HEK293 (cell line): ENCODE results near the gene PAIP1.

Experiments used
- CTCF ChIA-PET: fragments of 350-600 bp; formaldehyde crosslinking; extraction: SDS; loops from one replicate; lab custom pipeline; 2021; ENCODE audit warnings: antibody characterized with exemption; lab: Yijun Ruan, JAX
- POLR2A ChIA-PET: fragments of 300-600 bp; formaldehyde crosslinking; extraction: SDS; loops from one replicate; lab custom pipeline; 2020; ENCODE audit warnings: antibody characterized with exemption, inconsistent platforms; lab: Yijun Ruan, JAX
- H3K27ac ChIP-seq: fragments of 200-500 bp; sonication (Bioruptor generic); 2 replicates; pipeline ENCODE4 v1.5.1; 2014; ENCODE audit warnings: low read depth, low read length, control low read depth, inconsistent platforms; ENCODE audit errors: extremely low read depth
- H3K36me3 ChIP-seq, 2 experiments: fragments of 200-500 bp in 1 of 2; sonication (Bioruptor generic) in 1 of 2; 1 replicate in 1 of 2; 2 replicates in 1 of 2; pipeline ENCODE4 v1.5.1; 2014 to 2017; ENCODE audit warnings: inconsistent platforms in 2 of 2, low read length in 2 of 2; ENCODE audit not compliant: control insufficient read depth in 2 of 2, insufficient read depth in 1 of 2
- H3K4me1 ChIP-seq: fragments of 200-500 bp; sonication (Bioruptor generic); 2 replicates; pipeline ENCODE4 v1.5.1; 2014; ENCODE audit warnings: mild to moderate bottlenecking, low read length, inconsistent platforms; ENCODE audit not compliant: control insufficient read depth, insufficient read depth
- H3K4me3 ChIP-seq: 2 replicates; pipeline ENCODE4 v1.5.1; 2011; ENCODE audit warnings: low read depth, mild to moderate bottlenecking, control low read depth, low read length, moderate library complexity
- H3K9me3 ChIP-seq: fragments of 200-500 bp; sonication (Bioruptor generic); 2 replicates; pipeline ENCODE4 v1.5.1; 2014; ENCODE audit warnings: low read depth, low read length, inconsistent platforms; ENCODE audit not compliant: control insufficient read depth, insufficient read depth
- HOXD13 ChIP-seq: sonication (generic); formaldehyde crosslinking; IDR thresholded peaks from 2 replicates; pipeline ENCODE4 v1.8.0; 2022; ENCODE audit warnings: missing genetic modification reagents, borderline replicate concordance
- MYNN ChIP-seq: fragments of 450-650 bp; formaldehyde crosslinking; IDR thresholded peaks from 2 replicates; pipeline ENCODE4 v1.5.1; 2016; ENCODE audit warnings: missing biosample characterization, missing genetic modification characterization, borderline replicate concordance
- PRDM1 ChIP-seq: fragments of 450-650 bp; formaldehyde crosslinking; IDR thresholded peaks from 2 replicates; pipeline ENCODE4; 2016; ENCODE audit warnings: missing biosample characterization, missing genetic modification characterization
- SP3 ChIP-seq: fragments of 450-650 bp; formaldehyde crosslinking; IDR thresholded peaks from 2 replicates; pipeline ENCODE4 v1.5.1; 2016; ENCODE audit warnings: missing biosample characterization, missing genetic modification characterization
- TRIM28 ChIP-seq: IDR thresholded peaks from 2 replicates; pipeline ENCODE4 v1.6.1; 2011; ENCODE audit warnings: low read length, control low read depth, borderline replicate concordance
- ZBTB48 ChIP-seq: fragments of 450-650 bp; formaldehyde crosslinking; IDR thresholded peaks from 2 replicates; pipeline ENCODE4 v1.5.1; 2016; ENCODE audit warnings: missing biosample characterization, missing genetic modification characterization
- ZBTB7A ChIP-seq: fragments of 450-650 bp; formaldehyde crosslinking; IDR thresholded peaks from 2 replicates; pipeline ENCODE4 v1.5.1; 2016; ENCODE audit warnings: low read depth, missing biosample characterization, missing genetic modification characterization
- ZNF10 ChIP-seq: fragments of 450-650 bp; formaldehyde crosslinking; IDR thresholded peaks from 2 replicates; pipeline ENCODE4 v1.5.1; 2017; ENCODE audit warnings: missing biosample characterization, missing genetic modification characterization
- ZNF223 ChIP-seq: fragments of 450-650 bp; formaldehyde crosslinking; IDR thresholded peaks from 2 replicates; pipeline ENCODE4 v1.5.1; 2016; ENCODE audit warnings: missing biosample characterization, missing genetic modification characterization
- ZNF239 ChIP-seq: fragments of 450-650 bp; formaldehyde crosslinking; IDR thresholded peaks from 2 replicates; pipeline ENCODE4 v1.5.1; 2016; ENCODE audit warnings: missing biosample characterization, missing genetic modification characterization
- ZNF274 ChIP-seq, 2 experiments: fragments of 200-500 bp in 1 of 2; fragments of 450-650 bp in 1 of 2; sonication (Bioruptor generic) in 1 of 2; formaldehyde crosslinking in 1 of 2; IDR thresholded peaks; 2 replicates each; pipeline versions ENCODE4 v1.5.1 to v1.6.1; 2014 to 2016; ENCODE audit warnings: borderline replicate concordance in 1 of 2, inconsistent platforms in 1 of 2, low read length in 1 of 2, missing biosample characterization in 1 of 2, missing genetic modification characterization in 1 of 2
- ZNF335 ChIP-seq: fragments of 450-650 bp; formaldehyde crosslinking; conservative IDR thresholded peaks from 2 replicates; pipeline ENCODE4 v1.5.1; 2016; ENCODE audit warnings: missing biosample characterization, missing genetic modification characterization
- ZNF366 ChIP-seq: fragments of 450-650 bp; formaldehyde crosslinking; conservative IDR thresholded peaks from 2 replicates; pipeline ENCODE4 v1.5.1; 2016; ENCODE audit warnings: missing biosample characterization, missing genetic modification characterization
- ZNF37A ChIP-seq: fragments of 450-650 bp; IDR thresholded peaks from 2 replicates; pipeline ENCODE4 v1.5.1; 2018; ENCODE audit warnings: missing biosample characterization, missing genetic modification characterization
- ZNF391 ChIP-seq: fragments of 450-650 bp; formaldehyde crosslinking; IDR thresholded peaks from 2 replicates; pipeline ENCODE4 v1.5.1; 2016; ENCODE audit warnings: low read depth, missing biosample characterization, missing genetic modification characterization, borderline replicate concordance
- ZNF404 ChIP-seq: fragments of 450-650 bp; formaldehyde crosslinking; IDR thresholded peaks from 2 replicates; pipeline ENCODE4 v1.5.1; 2017; ENCODE audit warnings: missing biosample characterization, missing genetic modification characterization
- ZNF416 ChIP-seq: fragments of 450-650 bp; formaldehyde crosslinking; IDR thresholded peaks from 2 replicates; pipeline ENCODE4 v1.5.1; 2016; ENCODE audit warnings: missing biosample characterization, missing genetic modification characterization
- ZNF549 ChIP-seq: fragments of 450-650 bp; IDR thresholded peaks from 2 replicates; pipeline ENCODE4 v1.5.1; 2018; ENCODE audit warnings: missing biosample characterization, missing genetic modification characterization, mild to moderate bottlenecking, inconsistent platforms, moderate library complexity
- ZNF555 ChIP-seq: fragments of 450-650 bp; formaldehyde crosslinking; conservative IDR thresholded peaks from 2 replicates; pipeline ENCODE4 v1.5.1; 2017; ENCODE audit warnings: missing biosample characterization, mild to moderate bottlenecking, missing genetic modification characterization, inconsistent platforms
- ZNF621 ChIP-seq: fragments of 450-650 bp; formaldehyde crosslinking; IDR thresholded peaks from 2 replicates; pipeline ENCODE4 v1.5.1; 2017; ENCODE audit warnings: missing biosample characterization, missing genetic modification characterization
- ZNF626 ChIP-seq: fragments of 450-650 bp; sonication (Bioruptor Pico); formaldehyde crosslinking; IDR thresholded peaks from 2 replicates; pipeline ENCODE4 v1.5.1; 2018; ENCODE audit warnings: missing biosample characterization, missing genetic modification characterization, inconsistent platforms
- ZNF629 ChIP-seq: fragments of 450-650 bp; formaldehyde crosslinking; IDR thresholded peaks from 2 replicates; pipeline ENCODE4 v1.5.1; 2017; ENCODE audit warnings: missing biosample characterization, missing genetic modification characterization
- ZNF747 ChIP-seq: fragments of 450-650 bp; formaldehyde crosslinking; IDR thresholded peaks from 2 replicates; pipeline ENCODE4 v1.5.1; 2016; ENCODE audit warnings: missing biosample characterization, missing genetic modification characterization
- ZNF76 ChIP-seq: fragments of 450-650 bp; formaldehyde crosslinking; IDR thresholded peaks from 2 replicates; pipeline ENCODE4; 2016; ENCODE audit warnings: low read depth, missing biosample characterization, missing genetic modification characterization, borderline replicate concordance
- TF ChIP-seq, protein P1 (sequence below): fragments of 450-650 bp; formaldehyde crosslinking; IDR thresholded peaks from 2 replicates; pipeline ENCODE4 v1.5.1; 2016; ENCODE audit warnings: missing biosample characterization, missing genetic modification characterization
- TF ChIP-seq, protein P2 (sequence below): fragments of 450-650 bp; formaldehyde crosslinking; IDR thresholded peaks from 2 replicates; pipeline ENCODE4 v1.5.1; 2017; ENCODE audit warnings: missing biosample characterization, missing genetic modification characterization
- TF ChIP-seq, protein P3 (sequence below): fragments of 450-650 bp; formaldehyde crosslinking; conservative IDR thresholded peaks from 2 replicates; pipeline ENCODE4 v1.5.1; 2016; ENCODE audit warnings: low read depth, missing biosample characterization, missing genetic modification characterization
- TF ChIP-seq, protein P4 (sequence below): fragments of 450-650 bp; formaldehyde crosslinking; IDR thresholded peaks from 2 replicates; pipeline ENCODE4 v1.5.1; 2016; ENCODE audit warnings: missing biosample characterization, missing genetic modification characterization

Gene PAIP1

DNA sequence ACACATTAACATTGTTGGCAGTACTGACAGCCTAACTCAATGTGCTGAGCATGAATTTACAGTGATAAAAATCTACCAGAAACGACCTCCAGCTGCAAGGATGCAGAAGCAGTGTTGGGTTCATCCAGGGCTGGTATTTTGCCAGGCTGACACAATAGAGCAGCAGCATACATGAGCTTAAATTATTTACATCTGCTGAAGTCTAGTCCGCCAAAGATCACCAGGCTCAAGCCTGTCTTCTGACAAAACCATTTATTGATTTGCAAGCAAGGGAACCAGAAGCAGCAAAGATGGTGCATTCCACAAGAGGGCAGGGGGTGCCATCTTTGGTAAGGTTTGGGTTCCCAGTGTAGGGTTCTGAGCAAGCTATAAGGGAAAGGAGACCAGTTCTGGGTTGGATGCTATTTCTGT is 33.2 kb downstream of the PAIP1 start:
- H3K27ac ChIP-seq: no peak overlapping the region
- no peak overlapping the region for H3K4me3 ChIP-seq
- H3K4me1 ChIP-seq: no peaks in the 10 kb centered on the region
- ChIA-PET CTCF (interaction anchor here (1.0 kb wide), 1 partner anchor 11 kb away, joined by 4 read pairs; no protein-coding TSS in a partner anchor), POLR2A (interaction anchor here (0.8 to 1.9 kb wide), 2 partner anchors 8 to 39 kb away, joined by 3 to 11 read pairs; partner anchors contain the start of gene C5orf34)
- TF ChIP-seq ZNF549: no peak
- TF ChIP-seq ZNF223 (tag by site-specific recombination): no peak
- TF ChIP-seq, protein P1, sequence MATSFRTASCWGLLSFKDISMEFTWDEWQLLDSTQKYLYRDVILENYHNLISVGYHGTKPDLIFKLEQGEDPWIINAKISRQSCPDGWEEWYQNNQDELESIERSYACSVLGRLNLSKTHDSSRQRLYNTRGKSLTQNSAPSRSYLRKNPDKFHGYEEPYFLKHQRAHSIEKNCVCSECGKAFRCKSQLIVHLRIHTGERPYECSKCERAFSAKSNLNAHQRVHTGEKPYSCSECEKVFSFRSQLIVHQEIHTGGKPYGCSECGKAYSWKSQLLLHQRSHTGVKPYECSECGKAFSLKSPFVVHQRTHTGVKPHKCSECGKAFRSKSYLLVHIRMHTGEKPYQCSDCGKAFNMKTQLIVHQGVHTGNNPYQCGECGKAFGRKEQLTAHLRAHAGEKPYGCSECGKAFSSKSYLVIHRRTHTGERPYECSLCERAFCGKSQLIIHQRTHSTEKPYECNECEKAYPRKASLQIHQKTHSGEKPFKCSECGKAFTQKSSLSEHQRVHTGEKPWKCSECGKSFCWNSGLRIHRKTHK (tag by site-specific recombination): no peak
- TF ChIP-seq, protein P2, sequence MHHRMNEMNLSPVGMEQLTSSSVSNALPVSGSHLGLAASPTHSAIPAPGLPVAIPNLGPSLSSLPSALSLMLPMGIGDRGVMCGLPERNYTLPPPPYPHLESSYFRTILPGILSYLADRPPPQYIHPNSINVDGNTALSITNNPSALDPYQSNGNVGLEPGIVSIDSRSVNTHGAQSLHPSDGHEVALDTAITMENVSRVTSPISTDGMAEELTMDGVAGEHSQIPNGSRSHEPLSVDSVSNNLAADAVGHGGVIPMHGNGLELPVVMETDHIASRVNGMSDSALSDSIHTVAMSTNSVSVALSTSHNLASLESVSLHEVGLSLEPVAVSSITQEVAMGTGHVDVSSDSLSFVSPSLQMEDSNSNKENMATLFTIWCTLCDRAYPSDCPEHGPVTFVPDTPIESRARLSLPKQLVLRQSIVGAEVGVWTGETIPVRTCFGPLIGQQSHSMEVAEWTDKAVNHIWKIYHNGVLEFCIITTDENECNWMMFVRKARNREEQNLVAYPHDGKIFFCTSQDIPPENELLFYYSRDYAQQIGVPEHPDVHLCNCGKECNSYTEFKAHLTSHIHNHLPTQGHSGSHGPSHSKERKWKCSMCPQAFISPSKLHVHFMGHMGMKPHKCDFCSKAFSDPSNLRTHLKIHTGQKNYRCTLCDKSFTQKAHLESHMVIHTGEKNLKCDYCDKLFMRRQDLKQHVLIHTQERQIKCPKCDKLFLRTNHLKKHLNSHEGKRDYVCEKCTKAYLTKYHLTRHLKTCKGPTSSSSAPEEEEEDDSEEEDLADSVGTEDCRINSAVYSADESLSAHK (tag by site-specific recombination): no peak
- no peak for TF ChIP-seq ZNF391
- TF ChIP-seq ZNF404: no peak
- TF ChIP-seq, protein P3, sequence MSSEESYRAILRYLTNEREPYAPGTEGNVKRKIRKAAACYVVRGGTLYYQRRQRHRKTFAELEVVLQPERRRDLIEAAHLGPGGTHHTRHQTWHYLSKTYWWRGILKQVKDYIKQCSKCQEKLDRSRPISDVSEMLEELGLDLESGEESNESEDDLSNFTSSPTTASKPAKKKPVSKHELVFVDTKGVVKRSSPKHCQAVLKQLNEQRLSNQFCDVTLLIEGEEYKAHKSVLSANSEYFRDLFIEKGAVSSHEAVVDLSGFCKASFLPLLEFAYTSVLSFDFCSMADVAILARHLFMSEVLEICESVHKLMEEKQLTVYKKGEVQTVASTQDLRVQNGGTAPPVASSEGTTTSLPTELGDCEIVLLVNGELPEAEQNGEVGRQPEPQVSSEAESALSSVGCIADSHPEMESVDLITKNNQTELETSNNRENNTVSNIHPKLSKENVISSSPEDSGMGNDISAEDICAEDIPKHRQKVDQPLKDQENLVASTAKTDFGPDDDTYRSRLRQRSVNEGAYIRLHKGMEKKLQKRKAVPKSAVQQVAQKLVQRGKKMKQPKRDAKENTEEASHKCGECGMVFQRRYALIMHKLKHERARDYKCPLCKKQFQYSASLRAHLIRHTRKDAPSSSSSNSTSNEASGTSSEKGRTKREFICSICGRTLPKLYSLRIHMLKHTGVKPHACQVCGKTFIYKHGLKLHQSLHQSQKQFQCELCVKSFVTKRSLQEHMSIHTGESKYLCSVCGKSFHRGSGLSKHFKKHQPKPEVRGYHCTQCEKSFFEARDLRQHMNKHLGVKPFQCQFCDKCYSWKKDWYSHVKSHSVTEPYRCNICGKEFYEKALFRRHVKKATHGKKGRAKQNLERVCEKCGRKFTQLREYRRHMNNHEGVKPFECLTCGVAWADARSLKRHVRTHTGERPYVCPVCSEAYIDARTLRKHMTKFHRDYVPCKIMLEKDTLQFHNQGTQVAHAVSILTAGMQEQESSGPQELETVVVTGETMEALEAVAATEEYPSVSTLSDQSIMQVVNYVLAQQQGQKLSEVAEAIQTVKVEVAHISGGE (tag by site-specific recombination): no peak
- TF ChIP-seq ZNF621 (tag by site-specific recombination): no peak
- no peak for TF ChIP-seq ZNF629 (tag by site-specific recombination)
- no peak for TF ChIP-seq SP3 (tag by site-specific recombination)
- TF ChIP-seq ZBTB48: no peak
- no peak for TF ChIP-seq ZNF416 (tag by site-specific recombination)
- TF ChIP-seq TRIM28: no peak
- TF ChIP-seq ZNF555 (tag by site-specific recombination): no peak
- TF ChIP-seq ZNF274 (IDR thresholded peaks at IDR 0.05; ENCODE audit: low read length): no peak
- no peak for TF ChIP-seq ZNF274 (tag by site-specific recombination; IDR thresholded peaks at IDR 0.05; ENCODE audit: borderline replicate concordance)
- no peak for TF ChIP-seq ZNF10 (tag by site-specific recombination)
- no peak for TF ChIP-seq ZNF76 (tag by site-specific recombination)
- TF ChIP-seq ZNF239: no peak
- no peak for TF ChIP-seq MYNN
- H3K9me3 ChIP-seq: no peaks in the 10 kb centered on the region
- H3K36me3 ChIP-seq: peaks cover 24 to 33% of the 10 kb centered on the region in 2 experiments; a peak in 2 of 3 replicates

DNA sequence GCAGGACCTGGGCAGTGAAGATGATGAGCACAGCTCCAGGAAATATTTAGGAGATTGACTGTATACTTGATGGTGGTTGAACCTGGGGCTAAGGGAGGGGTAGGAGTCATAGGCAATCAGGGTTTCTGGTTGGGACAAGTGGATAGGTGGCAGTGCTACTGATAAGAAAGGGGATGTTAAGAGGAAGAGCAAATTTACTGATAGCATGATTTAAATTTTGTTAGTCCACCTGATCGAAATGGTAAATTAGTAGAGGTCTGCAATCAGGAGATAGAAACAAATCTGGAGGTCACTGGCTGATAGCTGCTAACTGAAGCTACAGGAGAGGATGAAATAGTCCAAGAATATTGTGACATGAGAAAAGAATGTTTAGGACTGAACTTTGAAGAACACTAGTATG is 36.3 kb downstream of the PAIP1 start:
- no peak overlapping the region for H3K4me3 ChIP-seq
- H3K9me3 ChIP-seq: no peaks in the 10 kb centered on the region
- H3K27ac ChIP-seq: no peak overlapping the region
- CTCF ChIA-PET: no interaction called here
- POLR2A ChIA-PET: interaction anchor here (0.5 kb wide), 1 partner anchor 39 kb away, joined by 7 read pairs; no protein-coding TSS in a partner anchor
- H3K36me3 ChIP-seq: peaks cover 6 to 15% of the 10 kb centered on the region in 2 experiments; a peak in 2 of 3 replicates
- no peaks in the 10 kb centered on the region for H3K4me1 ChIP-seq
- TF ChIP-seq TRIM28 (no peak), HOXD13 (CRISPR knock-in tag) (no peak), ZNF335 (tag by site-specific recombination) (no peak), ZBTB7A (tag by site-specific recombination) (no peak), ZNF366 (no peak), ZNF747 (tag by site-specific recombination) (no peak), ZNF37A (no peak), ZNF626 (tag by site-specific recombination) (no peak), PRDM1 (tag by site-specific recombination) (no peak)
- TF ChIP-seq, protein P4, sequence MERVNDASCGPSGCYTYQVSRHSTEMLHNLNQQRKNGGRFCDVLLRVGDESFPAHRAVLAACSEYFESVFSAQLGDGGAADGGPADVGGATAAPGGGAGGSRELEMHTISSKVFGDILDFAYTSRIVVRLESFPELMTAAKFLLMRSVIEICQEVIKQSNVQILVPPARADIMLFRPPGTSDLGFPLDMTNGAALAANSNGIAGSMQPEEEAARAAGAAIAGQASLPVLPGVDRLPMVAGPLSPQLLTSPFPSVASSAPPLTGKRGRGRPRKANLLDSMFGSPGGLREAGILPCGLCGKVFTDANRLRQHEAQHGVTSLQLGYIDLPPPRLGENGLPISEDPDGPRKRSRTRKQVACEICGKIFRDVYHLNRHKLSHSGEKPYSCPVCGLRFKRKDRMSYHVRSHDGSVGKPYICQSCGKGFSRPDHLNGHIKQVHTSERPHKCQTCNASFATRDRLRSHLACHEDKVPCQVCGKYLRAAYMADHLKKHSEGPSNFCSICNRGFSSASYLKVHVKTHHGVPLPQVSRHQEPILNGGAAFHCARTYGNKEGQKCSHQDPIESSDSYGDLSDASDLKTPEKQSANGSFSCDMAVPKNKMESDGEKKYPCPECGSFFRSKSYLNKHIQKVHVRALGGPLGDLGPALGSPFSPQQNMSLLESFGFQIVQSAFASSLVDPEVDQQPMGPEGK (tag by site-specific recombination): no peak
